ENCODE data around the gene SCN11A. TPM values are rescaled to one million over a fixed set of nuclear protein-coding genes. Genes with fewer than 3 reads are reported as not detected.

Gene SCN11A
- total and polyA plus RNA-seq, 2 of the 13 experiments (the other 11 are each of a cell fraction or from before 2014, with no cell fraction given) = 0.02 to 0.11 TPM

DNA sequence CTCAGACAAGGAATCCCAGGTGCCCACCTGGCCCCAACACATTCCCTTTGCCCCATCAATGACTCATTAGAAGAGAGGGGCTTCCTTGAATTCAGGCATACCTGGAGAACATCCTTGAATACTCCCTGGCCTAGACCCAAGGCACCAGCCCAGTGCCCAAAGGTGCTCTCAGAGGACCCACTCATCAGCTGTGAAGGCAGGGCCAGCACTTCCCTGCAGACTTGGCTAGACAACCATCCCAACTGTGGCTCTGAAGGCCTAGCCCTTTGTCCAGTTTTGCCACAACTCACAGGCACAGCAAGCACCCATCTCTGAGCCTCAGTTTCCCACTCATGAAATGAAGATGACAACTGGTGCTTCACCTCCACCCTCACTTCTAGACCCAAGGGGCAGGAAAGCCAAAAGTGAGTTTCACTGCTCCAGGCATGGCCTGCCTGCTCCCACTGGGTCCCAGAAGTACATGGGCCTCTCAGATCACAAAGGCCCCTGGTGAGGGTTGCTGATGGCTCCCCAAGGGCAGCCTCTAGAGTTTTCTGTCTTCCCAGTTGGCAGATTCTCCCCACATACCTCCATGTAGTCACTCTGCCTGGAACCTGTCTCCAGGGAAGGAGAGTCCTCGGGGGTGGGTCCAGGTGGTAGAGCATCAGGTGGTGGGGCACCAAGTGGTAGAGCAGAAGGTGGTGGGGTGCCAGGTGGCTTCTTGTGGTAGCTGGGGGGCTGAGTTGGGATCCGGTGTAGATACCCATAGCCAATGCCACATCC is 48.2 kb upstream of the SCN11A start:
- Histone ChIP-seq H3K4me1 (ENCODE audit: insufficient read depth, low read length) (peaks cover 23% of the 10 kb centered on the region), H3K27ac (ENCODE audit: extremely low read length, insufficient read depth, low read length) (no peak overlapping the region), H2AFZ (ENCODE audit: low read length) (no peak overlapping the region), H4K20me1 (ENCODE audit: insufficient read depth, low read length) (no peaks in the 10 kb centered on the region), H3K4me3 (replicated peaks in 1 of 3; ENCODE audit: insufficient read depth in 1 of 3, low read depth in 2 of 3, low read length in 3 of 3) (no peak overlapping the region), H3K9me3 (ENCODE audit: low read length) (no peaks in the 10 kb centered on the region), H3K27me3 (ENCODE audit: control insufficient read depth in 1 of 2, insufficient read depth in 2 of 2, low read length in 2 of 2) (no peaks in the 10 kb centered on the region), H3K9ac (ENCODE audit: insufficient read depth, low read depth, low read length) (no peak overlapping the region), H3K79me2 (ENCODE audit: insufficient read depth, low read length) (peaks cover 6% of the 10 kb centered on the region), H3K4me2 (ENCODE audit: low read depth, low read length) (no peak overlapping the region), H3K36me3 (replicated peaks in 1 of 2; ENCODE audit: control insufficient read depth in 1 of 2, insufficient read depth in 2 of 2, low read length in 2 of 2) (peaks cover 13 to 53% of the 10 kb centered on the region in 2 experiments)
- intact Hi-C loops (cut with micrococcal nuclease; ENCODE audit: unreplicated experiment) = loop anchor here (5.0 kb wide), 1 partner anchor 1643 kb away; no protein-coding TSS in a partner anchor
- no TSS peak for BruUV-seq (replicated peaks)
- 100% methylated on average over 2 of the region's 2 CpGs for WGBS (ENCODE audit: low lambda C conversion rate)
- CTCF ChIA-PET (ENCODE audit: low intra/inter-chr PET ratio, low total read pairs) = no interaction called here
- in situ Hi-C loops (cut with HindIII; ENCODE audit: extremely low pct_ligation_motif_present, low pct_unique_long_range_greater_than_20kb) = no loop called here
- DNase-seq (ENCODE audit: low spot score) (no peak), FAIRE-seq (no peak), ATAC-seq (no peak)
- POLR2A ChIA-PET = no interaction called here
- TF ChIP-seq SNAPC2 (CRISPR knock-in tag; IDR thresholded peaks at IDR 0.05) (no peak), FOXC1 (CRISPR knock-in tag; IDR thresholded peaks at IDR 0.05; ENCODE audit: borderline replicate concordance) (no peak), HOXA9 (CRISPR knock-in tag; IDR thresholded peaks at IDR 0.05; ENCODE audit: borderline replicate concordance) (no peak), RELA (CRISPR knock-in tag; IDR thresholded peaks at IDR 0.05) (no peak), ZNF709 (CRISPR knock-in tag; IDR thresholded peaks at IDR 0.05) (no peak), ZNF180 (CRISPR knock-in tag; IDR thresholded peaks at IDR 0.05; ENCODE audit: borderline replicate concordance, low read depth) (no peak), ZKSCAN5 (CRISPR knock-in tag; IDR thresholded peaks at IDR 0.05) (no peak), HIVEP1 (CRISPR knock-in tag; IDR thresholded peaks at IDR 0.05) (no peak), ZNF263 (CRISPR knock-in tag; IDR thresholded peaks at IDR 0.05) (no peak), ZNF747 (CRISPR knock-in tag; IDR thresholded peaks at IDR 0.05; ENCODE audit: borderline replicate concordance) (no peak), SRSF9 (IDR thresholded peaks at IDR 0.05; ENCODE audit: borderline replicate concordance, insufficient read depth, low read depth, low read length, poor library complexity, severe bottlenecking) (no peak), HOXD1 (CRISPR knock-in tag; IDR thresholded peaks at IDR 0.05) (no peak), SP1 (IDR thresholded peaks at IDR 0.05) (no peak), SP1 (CRISPR knock-in tag; IDR thresholded peaks at IDR 0.05) (no peak)
- TF ChIP-seq, protein P1, sequence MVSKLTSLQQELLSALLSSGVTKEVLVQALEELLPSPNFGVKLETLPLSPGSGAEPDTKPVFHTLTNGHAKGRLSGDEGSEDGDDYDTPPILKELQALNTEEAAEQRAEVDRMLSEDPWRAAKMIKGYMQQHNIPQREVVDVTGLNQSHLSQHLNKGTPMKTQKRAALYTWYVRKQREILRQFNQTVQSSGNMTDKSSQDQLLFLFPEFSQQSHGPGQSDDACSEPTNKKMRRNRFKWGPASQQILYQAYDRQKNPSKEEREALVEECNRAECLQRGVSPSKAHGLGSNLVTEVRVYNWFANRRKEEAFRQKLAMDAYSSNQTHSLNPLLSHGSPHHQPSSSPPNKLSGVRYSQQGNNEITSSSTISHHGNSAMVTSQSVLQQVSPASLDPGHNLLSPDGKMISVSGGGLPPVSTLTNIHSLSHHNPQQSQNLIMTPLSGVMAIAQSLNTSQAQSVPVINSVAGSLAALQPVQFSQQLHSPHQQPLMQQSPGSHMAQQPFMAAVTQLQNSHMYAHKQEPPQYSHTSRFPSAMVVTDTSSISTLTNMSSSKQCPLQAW (CRISPR knock-in tag; IDR thresholded peaks at IDR 0.05) = no peak
- TF ChIP-seq, protein P2, sequence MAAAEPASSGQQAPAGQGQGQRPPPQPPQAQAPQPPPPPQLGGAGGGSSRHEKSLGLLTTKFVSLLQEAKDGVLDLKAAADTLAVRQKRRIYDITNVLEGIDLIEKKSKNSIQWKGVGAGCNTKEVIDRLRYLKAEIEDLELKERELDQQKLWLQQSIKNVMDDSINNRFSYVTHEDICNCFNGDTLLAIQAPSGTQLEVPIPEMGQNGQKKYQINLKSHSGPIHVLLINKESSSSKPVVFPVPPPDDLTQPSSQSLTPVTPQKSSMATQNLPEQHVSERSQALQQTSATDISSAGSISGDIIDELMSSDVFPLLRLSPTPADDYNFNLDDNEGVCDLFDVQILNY (CRISPR knock-in tag; conservative IDR thresholded peaks at IDR 0.05) = no peak
- TF ChIP-seq, protein P3, sequence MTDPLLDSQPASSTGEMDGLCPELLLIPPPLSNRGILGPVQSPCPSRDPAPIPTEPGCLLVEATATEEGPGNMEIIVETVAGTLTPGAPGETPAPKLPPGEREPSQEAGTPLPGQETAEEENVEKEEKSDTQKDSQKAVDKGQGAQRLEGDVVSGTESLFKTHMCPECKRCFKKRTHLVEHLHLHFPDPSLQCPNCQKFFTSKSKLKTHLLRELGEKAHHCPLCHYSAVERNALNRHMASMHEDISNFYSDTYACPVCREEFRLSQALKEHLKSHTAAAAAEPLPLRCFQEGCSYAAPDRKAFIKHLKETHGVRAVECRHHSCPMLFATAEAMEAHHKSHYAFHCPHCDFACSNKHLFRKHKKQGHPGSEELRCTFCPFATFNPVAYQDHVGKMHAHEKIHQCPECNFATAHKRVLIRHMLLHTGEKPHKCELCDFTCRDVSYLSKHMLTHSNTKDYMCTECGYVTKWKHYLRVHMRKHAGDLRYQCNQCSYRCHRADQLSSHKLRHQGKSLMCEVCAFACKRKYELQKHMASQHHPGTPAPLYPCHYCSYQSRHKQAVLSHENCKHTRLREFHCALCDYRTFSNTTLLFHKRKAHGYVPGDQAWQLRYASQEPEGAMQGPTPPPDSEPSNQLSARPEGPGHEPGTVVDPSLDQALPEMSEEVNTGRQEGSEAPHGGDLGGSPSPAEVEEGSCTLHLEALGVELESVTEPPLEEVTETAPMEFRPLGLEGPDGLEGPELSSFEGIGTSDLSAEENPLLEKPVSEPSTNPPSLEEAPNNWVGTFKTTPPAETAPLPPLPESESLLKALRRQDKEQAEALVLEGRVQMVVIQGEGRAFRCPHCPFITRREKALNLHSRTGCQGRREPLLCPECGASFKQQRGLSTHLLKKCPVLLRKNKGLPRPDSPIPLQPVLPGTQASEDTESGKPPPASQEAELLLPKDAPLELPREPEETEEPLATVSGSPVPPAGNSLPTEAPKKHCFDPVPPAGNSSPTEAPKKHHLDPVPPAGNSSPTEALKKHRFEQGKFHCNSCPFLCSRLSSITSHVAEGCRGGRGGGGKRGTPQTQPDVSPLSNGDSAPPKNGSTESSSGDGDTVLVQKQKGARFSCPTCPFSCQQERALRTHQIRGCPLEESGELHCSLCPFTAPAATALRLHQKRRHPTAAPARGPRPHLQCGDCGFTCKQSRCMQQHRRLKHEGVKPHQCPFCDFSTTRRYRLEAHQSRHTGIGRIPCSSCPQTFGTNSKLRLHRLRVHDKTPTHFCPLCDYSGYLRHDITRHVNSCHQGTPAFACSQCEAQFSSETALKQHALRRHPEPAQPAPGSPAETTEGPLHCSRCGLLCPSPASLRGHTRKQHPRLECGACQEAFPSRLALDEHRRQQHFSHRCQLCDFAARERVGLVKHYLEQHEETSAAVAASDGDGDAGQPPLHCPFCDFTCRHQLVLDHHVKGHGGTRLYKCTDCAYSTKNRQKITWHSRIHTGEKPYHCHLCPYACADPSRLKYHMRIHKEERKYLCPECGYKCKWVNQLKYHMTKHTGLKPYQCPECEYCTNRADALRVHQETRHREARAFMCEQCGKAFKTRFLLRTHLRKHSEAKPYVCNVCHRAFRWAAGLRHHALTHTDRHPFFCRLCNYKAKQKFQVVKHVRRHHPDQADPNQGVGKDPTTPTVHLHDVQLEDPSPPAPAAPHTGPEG (CRISPR knock-in tag; IDR thresholded peaks at IDR 0.05) = no peak
